ENCODE data around the gene SEMA3B.
"Not testable (repeated sequence)": the region's sequence is repeated elsewhere in the genome, so short reads cannot be mapped to it uniquely, and the experiment has no call there.

DNA sequence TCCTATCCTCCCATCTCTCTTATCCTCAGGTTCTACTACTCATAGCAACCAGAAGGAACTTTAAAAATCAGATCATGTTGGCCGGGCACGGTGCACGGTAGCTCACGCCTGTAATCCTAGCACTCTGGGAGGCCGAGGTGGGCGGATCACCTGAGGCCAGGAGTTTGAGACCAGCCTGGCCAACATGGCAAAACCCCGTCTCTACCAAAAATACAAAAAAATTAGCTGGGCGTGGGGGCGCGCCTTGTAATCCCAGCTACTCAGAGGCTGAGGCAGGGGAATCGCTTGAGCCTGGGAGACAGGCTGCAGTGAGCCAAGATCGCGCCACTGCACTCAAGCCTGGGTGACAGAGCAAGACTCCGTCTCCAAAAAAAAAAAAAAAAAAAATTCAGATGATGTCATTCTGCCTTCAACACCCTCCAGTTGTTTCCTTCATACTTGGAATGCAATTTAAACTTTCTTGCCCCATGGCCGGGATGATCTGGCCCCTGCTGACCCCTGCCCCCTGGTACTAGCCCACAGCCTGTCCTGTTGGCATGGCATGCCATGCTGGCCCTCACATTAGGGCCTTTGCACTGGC is 40.7 kb upstream of the SEMA3B start:
- not testable (repeated sequence) for TF ChIP-seq ZNF777 (tag by site-specific recombination; IDR thresholded peaks at IDR 0.05; ENCODE audit: borderline replicate concordance); ZNF114 (tag by site-specific recombination; IDR thresholded peaks at IDR 0.05); ZNF121 (tag by site-specific recombination; IDR thresholded peaks at IDR 0.05); ZNF785 (tag by site-specific recombination; IDR thresholded peaks at IDR 0.05); ZNF302 (tag by site-specific recombination; IDR thresholded peaks at IDR 0.05; ENCODE audit: low read depth); ZNF223 (tag by site-specific recombination; IDR thresholded peaks at IDR 0.05); ZNF654 (tag by site-specific recombination; IDR thresholded peaks at IDR 0.05; ENCODE audit: low read depth)
- TF ChIP-seq, protein P1, sequence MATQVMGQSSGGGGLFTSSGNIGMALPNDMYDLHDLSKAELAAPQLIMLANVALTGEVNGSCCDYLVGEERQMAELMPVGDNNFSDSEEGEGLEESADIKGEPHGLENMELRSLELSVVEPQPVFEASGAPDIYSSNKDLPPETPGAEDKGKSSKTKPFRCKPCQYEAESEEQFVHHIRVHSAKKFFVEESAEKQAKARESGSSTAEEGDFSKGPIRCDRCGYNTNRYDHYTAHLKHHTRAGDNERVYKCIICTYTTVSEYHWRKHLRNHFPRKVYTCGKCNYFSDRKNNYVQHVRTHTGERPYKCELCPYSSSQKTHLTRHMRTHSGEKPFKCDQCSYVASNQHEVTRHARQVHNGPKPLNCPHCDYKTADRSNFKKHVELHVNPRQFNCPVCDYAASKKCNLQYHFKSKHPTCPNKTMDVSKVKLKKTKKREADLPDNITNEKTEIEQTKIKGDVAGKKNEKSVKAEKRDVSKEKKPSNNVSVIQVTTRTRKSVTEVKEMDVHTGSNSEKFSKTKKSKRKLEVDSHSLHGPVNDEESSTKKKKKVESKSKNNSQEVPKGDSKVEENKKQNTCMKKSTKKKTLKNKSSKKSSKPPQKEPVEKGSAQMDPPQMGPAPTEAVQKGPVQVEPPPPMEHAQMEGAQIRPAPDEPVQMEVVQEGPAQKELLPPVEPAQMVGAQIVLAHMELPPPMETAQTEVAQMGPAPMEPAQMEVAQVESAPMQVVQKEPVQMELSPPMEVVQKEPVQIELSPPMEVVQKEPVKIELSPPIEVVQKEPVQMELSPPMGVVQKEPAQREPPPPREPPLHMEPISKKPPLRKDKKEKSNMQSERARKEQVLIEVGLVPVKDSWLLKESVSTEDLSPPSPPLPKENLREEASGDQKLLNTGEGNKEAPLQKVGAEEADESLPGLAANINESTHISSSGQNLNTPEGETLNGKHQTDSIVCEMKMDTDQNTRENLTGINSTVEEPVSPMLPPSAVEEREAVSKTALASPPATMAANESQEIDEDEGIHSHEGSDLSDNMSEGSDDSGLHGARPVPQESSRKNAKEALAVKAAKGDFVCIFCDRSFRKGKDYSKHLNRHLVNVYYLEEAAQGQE (tag by site-specific recombination; IDR thresholded peaks at IDR 0.05) = not testable (repeated sequence)
